NCI-H345 (cell line): Measurements from ENCODE around the gene TEKT4.
"Not testable (repeated sequence)": the region's sequence is repeated elsewhere in the genome, so short reads cannot be mapped to it uniquely, and the experiment has no call there.

Experiments used
- DNase-seq: peaks from one replicate; lab custom pipeline; 2025; lab: John Stamatoyannopoulos, UW

Gene TEKT4

GRCh38 chr2:94871226-94872087, at the start of gene TEKT4:
TSS of gene TEKT4 (plus strand) at chr2:94871430. CDS start at chr2:94871580, 150 bp downstream.
- peak; percentile 70 for DNase-seq

GRCh38 chr2:94839224-94839623, 32.0 kb upstream of the TEKT4 start:
- DNase-seq, result not testable (repeated sequence)

GRCh38 chr2:94856856-94857255, 14.4 kb upstream of the TEKT4 start:
- not testable (repeated sequence) for DNase-seq

DNA sequence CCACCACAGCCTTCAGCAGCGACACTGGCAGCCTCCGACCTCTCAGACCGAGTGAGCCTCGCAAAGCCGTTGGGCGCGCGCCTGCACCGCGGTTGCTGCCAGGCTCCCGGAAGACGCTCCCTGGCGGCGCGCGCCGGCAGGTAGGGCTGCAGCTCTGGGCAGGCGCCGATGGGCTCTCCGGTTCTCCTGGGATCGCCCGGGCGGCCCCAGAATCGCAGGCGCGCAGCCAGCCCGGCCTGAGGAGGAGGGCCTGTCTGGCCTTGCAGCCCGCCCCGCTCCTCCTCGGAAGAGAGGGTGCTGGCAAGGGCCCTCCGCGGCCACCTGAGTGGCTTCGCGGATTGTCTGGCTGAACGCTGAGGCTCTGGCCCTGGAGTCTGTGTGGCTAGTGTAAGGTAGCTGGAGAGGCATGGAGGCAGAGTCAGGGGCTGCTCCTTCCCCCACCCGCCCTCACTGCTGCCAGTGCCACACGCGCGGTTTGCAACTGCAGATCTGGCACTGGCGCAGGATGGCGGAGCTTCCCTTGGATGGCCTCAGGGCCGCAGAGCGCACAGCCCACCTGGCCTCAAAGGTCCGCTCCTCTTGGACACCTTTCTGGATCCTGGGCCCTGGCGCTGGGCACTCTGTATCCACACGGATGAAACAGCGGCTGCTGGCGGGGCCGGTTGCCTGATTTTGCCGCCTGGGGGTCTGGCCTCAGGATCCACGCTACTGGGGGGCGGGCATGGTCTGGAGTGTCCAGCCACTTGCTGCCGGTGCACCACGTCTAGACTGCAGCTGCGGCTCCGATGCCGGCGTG, 13.7 kb upstream of the TEKT4 start:
- peak; percentile 51 for DNase-seq

DNA sequence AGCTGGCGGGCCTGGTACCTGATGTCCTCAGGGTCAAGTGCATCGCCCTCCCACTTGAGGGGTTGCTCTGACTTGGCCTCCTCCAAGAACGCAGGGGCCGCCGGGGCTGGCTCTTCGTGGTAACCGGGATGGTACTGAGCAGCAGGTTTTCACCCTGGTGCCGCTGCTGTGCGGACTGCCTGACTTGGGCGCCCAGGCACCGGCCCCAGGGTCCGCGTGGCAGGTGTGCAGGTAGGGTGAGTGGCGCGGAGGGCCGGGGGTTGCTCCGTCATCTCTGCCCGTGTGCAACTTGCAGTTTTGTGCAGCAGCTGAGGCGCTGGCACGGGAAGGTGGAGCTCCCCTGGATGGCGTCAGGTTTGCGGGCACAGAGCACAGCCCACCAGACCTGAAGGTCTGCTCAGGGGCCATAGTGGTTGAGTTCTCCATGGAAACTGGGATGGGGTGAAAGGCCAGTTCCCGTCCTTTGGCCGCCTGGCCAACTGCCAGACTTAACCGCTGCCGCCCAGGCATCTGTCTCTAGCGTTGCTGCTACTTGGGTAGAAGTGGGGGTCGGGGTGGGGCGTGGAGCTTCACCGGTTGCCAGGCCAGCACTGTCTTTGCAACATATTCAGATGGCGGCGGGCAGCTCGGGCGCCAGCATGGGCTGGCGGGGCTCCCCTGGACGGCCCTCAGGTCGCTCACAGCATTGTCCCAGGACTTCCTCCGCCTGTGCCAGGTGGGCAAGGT, 12.9 kb upstream of the TEKT4 start:
- not testable (repeated sequence) for DNase-seq

- DNase-seq, result peak; percentile 39
Measured at GRCh38 chr2:94861308-94862152, 9.7 kb upstream of the TEKT4 start.

DNA sequence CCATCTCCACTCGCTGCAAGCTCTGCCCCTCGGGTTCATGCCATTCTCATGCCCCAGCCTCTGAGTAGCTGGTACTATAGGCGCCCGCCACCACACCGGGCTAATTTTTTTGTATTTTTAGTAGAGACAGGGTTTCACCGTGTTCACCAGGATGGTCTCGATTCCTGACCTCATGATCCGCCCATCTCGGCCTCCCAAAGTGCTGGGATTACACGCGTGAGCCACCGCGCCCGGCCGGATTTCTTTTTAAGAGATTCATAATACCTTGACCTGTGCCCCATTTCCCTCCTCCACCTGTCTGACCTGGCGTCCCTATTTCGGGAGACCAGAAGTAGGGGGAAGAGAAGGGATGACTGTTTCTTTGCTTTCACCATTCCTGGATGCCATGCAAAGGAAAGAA, 8.3 kb upstream of the TEKT4 start:
- not testable (repeated sequence) for DNase-seq

GRCh38 chr2:94869131-94869530, 2.1 kb upstream of the TEKT4 start:
- DNase-seq, result no peak

DNA sequence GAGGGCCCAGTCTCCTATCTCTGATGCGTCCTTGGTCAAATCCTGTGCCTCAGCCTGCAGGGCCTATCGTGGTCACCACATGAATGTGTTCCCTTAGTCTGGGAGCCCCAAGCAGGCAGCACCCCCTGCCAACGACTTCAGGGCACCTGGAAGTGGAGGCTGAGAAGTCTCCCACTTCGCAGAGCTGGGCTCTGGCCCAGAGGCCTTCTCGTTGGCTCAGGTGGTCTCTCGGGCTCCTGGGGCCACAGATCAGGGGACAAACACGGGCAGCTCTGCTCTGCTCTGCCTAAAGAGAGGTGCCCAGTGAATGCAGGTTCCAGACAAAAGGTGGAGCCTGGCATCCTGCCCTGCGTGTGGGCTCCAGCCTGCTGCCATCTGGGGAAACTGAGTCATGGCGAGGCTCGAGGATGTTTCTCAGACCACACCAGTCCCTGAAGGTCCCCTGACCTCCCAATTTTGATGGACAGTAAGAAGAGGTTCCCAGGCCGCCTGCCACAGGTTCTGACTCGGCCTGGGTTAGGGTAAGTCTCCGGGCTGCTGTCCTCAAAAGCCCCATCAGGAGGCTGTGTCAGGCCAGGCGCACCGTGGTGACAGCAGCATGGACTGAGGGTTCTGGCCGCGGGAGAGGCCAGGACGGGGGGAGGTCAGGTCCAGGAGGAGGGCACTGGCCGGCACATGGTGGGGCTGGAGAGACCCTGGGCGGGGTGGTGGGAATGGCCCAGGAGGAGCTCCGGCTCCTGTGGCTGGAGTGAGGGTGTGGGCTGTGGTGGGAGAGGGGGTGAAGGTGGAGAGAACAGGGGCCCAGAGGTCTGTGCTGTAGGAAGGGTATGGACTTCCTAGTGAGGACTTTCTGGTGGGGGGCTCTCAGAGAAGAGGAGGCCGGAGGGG, 1.4 kb upstream of the TEKT4 start:
- DNase-seq, result no peak

GRCh38 chr2:94870440-94871225, 597 bp upstream of the TEKT4 start:
- peak; percentile 57 for DNase-seq

- no peak for DNase-seq
Measured at GRCh38 chr2:94872088-94872618, 923 bp downstream of the TEKT4 start.

- no peak for DNase-seq
Measured at GRCh38 chr2:94872676-94873361, 1.6 kb downstream of the TEKT4 start.

GRCh38 chr2:94873362-94874276, 2.4 kb downstream of the TEKT4 start:
- DNase-seq, result no peak

DNA sequence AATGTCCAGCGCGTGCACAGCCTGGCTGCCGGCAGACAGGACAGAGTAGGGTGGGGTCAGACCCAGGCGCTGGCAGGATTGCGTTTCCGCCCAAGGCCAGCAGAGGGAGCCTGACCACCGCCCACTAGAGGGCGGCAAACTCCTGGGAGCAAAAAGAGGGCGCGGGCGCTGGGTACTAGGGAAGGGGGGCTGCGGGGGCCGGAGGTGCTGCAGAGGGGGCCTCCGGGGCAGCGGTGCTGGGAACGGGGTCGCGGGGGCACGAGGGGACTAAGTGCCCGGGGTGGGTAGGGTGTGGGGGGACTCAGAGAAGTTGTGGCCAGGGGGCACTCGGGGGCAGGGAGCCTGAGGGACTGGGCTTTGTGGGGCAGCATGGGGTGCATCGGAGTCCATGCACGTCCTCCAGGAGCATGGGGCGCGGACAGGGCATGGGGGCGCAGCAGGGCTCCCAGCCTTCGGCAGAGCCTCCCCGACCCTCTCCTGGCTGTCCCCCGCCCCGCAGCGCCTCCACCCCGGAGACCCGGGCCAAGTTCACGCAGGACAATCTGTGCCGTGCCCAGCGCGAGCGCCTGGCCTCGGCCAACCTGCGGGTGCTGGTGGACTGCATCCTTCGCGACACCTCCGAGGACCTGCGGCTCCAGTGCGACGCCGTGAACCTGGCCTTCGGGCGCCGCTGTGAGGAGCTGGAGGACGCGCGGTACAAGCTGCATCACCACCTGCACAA, 3.2 kb downstream of the TEKT4 start:
- peak; percentile 66 for DNase-seq

DNA sequence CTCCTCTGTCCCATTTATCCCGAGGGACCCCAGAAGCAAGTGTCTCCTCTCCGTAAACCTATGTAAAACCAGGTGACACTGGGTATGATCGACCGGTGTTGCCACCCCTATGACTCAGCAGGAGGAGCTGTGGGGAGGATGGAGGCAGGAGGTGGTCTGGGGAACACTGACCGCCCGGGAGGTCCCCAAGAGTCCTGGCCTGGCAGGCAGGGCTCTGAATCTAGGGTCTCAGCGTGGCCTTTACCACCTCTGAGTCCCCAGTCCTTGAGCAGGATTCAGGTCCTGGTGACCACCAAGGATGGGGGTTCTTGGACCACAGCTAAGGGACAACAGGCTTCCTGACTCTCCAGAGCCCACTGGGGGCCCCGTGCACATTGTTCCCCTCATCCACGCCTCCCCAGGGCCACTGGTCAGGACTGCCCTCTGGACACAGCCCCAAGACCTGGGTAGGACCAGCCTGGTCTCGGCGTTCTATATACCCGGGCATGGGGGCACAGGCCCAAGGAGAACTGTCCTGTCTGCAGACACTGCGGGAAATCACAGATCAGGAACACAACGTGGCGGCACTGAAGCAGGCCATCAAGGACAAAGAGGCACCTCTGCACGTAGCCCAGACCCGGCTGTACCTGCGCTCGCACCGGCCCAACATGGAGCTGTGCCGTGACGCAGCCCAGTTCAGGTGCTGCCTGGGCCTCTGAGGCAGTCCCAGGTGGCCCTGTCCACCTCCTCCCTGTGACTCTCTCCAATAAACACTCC, 4.0 kb downstream of the TEKT4 start:
- DNase-seq, result no peak
